K562 (cell line): ENCODE results near the gene RGS19. TPM values are rescaled to one million over a fixed set of nuclear protein-coding genes. Genes with fewer than 3 reads are reported as not detected.
A peak's percentile ranks its signal among the peaks of the same experiment; 100 is the strongest.

Experiments
- ATF6 ChIP-seq: sonication (generic); formaldehyde crosslinking; IDR thresholded peaks from 2 replicates; pipeline ENCODE4 v1.4.0; 2020; ENCODE audit warnings: mild to moderate bottlenecking, missing genetic modification reagents
- CXXC5 ChIP-seq: fragments of 250-450 bp; sonication (Bioruptor Pico); IDR thresholded peaks from 2 replicates; pipeline ENCODE4 v1.8.0; 2022; ENCODE audit warnings: inconsistent platforms, mild to moderate bottlenecking, moderate library complexity
- EHMT2 ChIP-seq: fragments of 450-650 bp; IDR thresholded peaks from 2 replicates; pipeline ENCODE4 v1.6.1; 2018; ENCODE audit warnings: antibody characterized with exemption
- HMGN3 ChIP-seq: IDR thresholded peaks from 2 replicates; pipeline ENCODE4 v1.6.1; 2011; ENCODE audit warnings: borderline replicate concordance, low read depth, mild to moderate bottlenecking, mixed read lengths, low read length; ENCODE audit not compliant: insufficient read length; ENCODE audit errors: extremely low read depth
- HNRNPL ChIP-seq: fragments of 200-400 bp; formaldehyde crosslinking; IDR thresholded peaks from 2 replicates; pipeline ENCODE4 v1.6.1; 2017; ENCODE audit warnings: low read depth, mild to moderate bottlenecking, low read length
- MGA ChIP-seq: fragments of 450-650 bp; IDR thresholded peaks from 2 replicates; pipeline ENCODE4 v1.6.1; 2016; ENCODE audit warnings: mild to moderate bottlenecking, moderate library complexity
- NBN ChIP-seq: fragments of 450-650 bp; IDR thresholded peaks from 2 replicates; pipeline ENCODE4 v1.6.1; 2016; ENCODE audit warnings: low read depth, mild to moderate bottlenecking
- RNF2 ChIP-seq: sonication (generic); IDR thresholded peaks from 2 replicates; pipeline ENCODE4 v1.6.1; 2016
- SMAD1 ChIP-seq: fragments of 150-350 bp; IDR thresholded peaks from 2 replicates; pipeline ENCODE4 v1.6.1; 2014; ENCODE audit warnings: low read length, low read depth; ENCODE audit not compliant: partially characterized antibody
- TAL1 ChIP-seq: fragments of 450-650 bp; IDR thresholded peaks from 2 replicates; pipeline ENCODE4 v1.6.1; 2016; ENCODE audit warnings: mild to moderate bottlenecking
- ZBED1 ChIP-seq: IDR thresholded peaks from 2 replicates; pipeline ENCODE4 v1.6.1; 2014
- ZFX ChIP-seq: sonication (generic); formaldehyde crosslinking; IDR thresholded peaks from 2 replicates; pipeline ENCODE4 v1.8.0; 2022; ENCODE audit warnings: mild to moderate bottlenecking, missing genetic modification reagents, moderate library complexity
- polyA plus RNA-seq, 8 experiments: library from polyadenylated mRNA; depleted of rRNA in 4 of 8; stranded (reverse) in 5 of 8; unstranded in 3 of 8; fragments of >200 nt; fragmentation: Nextera tagmentation in 2 of 8; fragmentation: Illumina TruSeq in 1 of 8; extraction: Ambion mirVana in 2 of 8; extraction: Trizol in 1 of 8; gene quantifications; 2 replicates each; pipeline versions ENCODE4 v1.2.1 to v1.2.3, GENCODE V29; 2011 to 2014; ENCODE audit warnings: inconsistent platforms in 1 of 8, missing spikeins in 1 of 8
- total RNA-seq, 7 experiments: library from RNA; depleted of rRNA in 6 of 7; stranded (reverse); fragments of >200 nt in 6 of 7; fragmentation: Illumina TruSeq in 2 of 7; extraction: Trizol in 2 of 7; gene quantifications; 2 replicates each; pipeline versions ENCODE4 v1.2.1 to v1.2.3, GENCODE V29; 2011 to 2021; ENCODE audit warnings: low replicate concordance in 1 of 7

RGS19 gene
- total and polyA plus RNA-seq, 9 of the 15 experiments (the other 6 are each of a cell fraction or from before 2014, with no cell fraction given): 0.41 to 23.7 (median 14.6) TPM

- TF ChIP-seq MGA (peak; percentile 62), HNRNPL (peak; percentile 65; the same call in 1 of the 2 replicates), ATF6 (no peak), EHMT2 (no peak), HMGN3 (peak; percentile 75), ZBED1 (no peak), CXXC5 (peak; percentile 93), ZFX (CRISPR knock-in tag) (peak; percentile 74), RNF2 (0 out of 2 replicates have a peak, but pooled peaks have one; percentile 50), SMAD1 (peak; percentile 23), NBN (no peak), TAL1 (peak; percentile 48)
Observed at GRCh38 chr20:64042054-64042781, 37.1 kb downstream of the RGS19 start (continued).
